22Rv1 (cell line): ENCODE results near the gene GTF2H2C.

Source experiments
- ZFX ChIP-seq: fragments of 450-650 bp; IDR thresholded peaks from 2 replicates; pipeline ENCODE4 v1.6.1; 2017; ENCODE audit warnings: antibody characterized with exemption, borderline replicate concordance
- TF ChIP-seq, protein P1 (sequence below): fragments of 450-650 bp; IDR thresholded peaks from 2 replicates; pipeline ENCODE4 v1.5.1; 2017; ENCODE audit warnings: mild to moderate bottlenecking

DNA sequence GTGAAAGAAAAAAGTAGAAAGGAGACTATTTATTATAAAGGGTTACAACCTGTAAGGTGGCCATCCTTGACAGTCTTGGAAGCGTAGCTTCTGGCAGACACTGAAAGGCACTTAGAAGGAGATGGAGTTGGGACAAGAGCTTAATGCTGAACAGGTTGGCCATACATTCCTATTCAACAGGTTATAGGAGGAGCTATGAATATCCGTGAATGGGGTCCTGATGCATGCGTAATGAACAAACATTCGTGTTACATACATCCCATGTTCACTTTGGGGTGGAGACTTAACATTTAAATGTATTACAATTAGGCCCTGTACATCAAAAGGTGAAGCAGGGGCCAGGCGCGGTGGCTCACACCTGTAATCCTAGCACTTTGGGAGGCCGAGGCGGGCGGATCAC, 33.3 kb upstream of the GTF2H2C start:
- TF ChIP-seq, protein P1, sequence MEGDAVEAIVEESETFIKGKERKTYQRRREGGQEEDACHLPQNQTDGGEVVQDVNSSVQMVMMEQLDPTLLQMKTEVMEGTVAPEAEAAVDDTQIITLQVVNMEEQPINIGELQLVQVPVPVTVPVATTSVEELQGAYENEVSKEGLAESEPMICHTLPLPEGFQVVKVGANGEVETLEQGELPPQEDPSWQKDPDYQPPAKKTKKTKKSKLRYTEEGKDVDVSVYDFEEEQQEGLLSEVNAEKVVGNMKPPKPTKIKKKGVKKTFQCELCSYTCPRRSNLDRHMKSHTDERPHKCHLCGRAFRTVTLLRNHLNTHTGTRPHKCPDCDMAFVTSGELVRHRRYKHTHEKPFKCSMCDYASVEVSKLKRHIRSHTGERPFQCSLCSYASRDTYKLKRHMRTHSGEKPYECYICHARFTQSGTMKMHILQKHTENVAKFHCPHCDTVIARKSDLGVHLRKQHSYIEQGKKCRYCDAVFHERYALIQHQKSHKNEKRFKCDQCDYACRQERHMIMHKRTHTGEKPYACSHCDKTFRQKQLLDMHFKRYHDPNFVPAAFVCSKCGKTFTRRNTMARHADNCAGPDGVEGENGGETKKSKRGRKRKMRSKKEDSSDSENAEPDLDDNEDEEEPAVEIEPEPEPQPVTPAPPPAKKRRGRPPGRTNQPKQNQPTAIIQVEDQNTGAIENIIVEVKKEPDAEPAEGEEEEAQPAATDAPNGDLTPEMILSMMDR: no peak
- no peak for TF ChIP-seq ZFX
